ENCODE data around the gene BLACAT1. TPM values are rescaled to one million over a fixed set of nuclear protein-coding genes. Genes with fewer than 3 reads are reported as not detected.

The BLACAT1 gene
- total and polyA plus RNA-seq, 2 of the 13 experiments (the other 11 are each of a cell fraction or from before 2014, with no cell fraction given): 1.2 to 2.8 TPM

- TF ChIP-seq ARID4A (CRISPR knock-in tag; IDR thresholded peaks at IDR 0.05; ENCODE audit: borderline replicate concordance) (0 out of 2 replicates have a peak, but pooled peaks have one; percentile 18), RBAK (CRISPR knock-in tag; IDR thresholded peaks at IDR 0.05) (0 out of 2 replicates have a peak, but pooled peaks have one; percentile 3), ZNF513 (CRISPR knock-in tag; conservative IDR thresholded peaks at IDR 0.05) (no peak), ZFX (CRISPR knock-in tag; IDR thresholded peaks at IDR 0.05; ENCODE audit: low read depth) (peak; percentile 72), PCBP1 (IDR thresholded peaks at IDR 0.05; ENCODE audit: borderline replicate concordance, low read depth, low read length) (no peak; the same call in 1 of the 2 replicates), EEA1 (CRISPR knock-in tag; IDR thresholded peaks at IDR 0.05; ENCODE audit: borderline replicate concordance) (peak; percentile 77; the same call in 1 of the 2 replicates), IRF9 (CRISPR knock-in tag; IDR thresholded peaks at IDR 0.05; ENCODE audit: borderline replicate concordance) (0 out of 2 replicates have a peak, but pooled peaks have one; percentile 36), AGO2 (optimal IDR thresholded peaks at IDR 0.05; ENCODE audit: low read depth, low read length) (peak; percentile 71), ZBTB38 (CRISPR knock-in tag; IDR thresholded peaks at IDR 0.05) (0 out of 2 replicates have a peak, but pooled peaks have one; percentile 15), ZNF589 (CRISPR knock-in tag; conservative IDR thresholded peaks at IDR 0.05) (no peak), ZNF784 (CRISPR knock-in tag; IDR thresholded peaks at IDR 0.05; ENCODE audit: borderline replicate concordance) (no peak)
Measured at GRCh38 chr1:205449254-205449749, 6.5 kb downstream of the BLACAT1 start (continued).

Data from HepG2 (cell line).